HG02798 (cell line): ENCODE data around the gene FOXP1.

Experiments used
- ATAC-seq: cut with Tn5 transposase; IDR thresholded peaks from one replicate; pipeline ENCODE4 v1.9.1; 2021; ENCODE audit warnings: mild to moderate bottlenecking; ENCODE audit not compliant: unreplicated experiment, poor library complexity

Gene FOXP1

GRCh38 chr3:71172951-71173350, 410.6 kb downstream of the FOXP1 start:
- ATAC-seq, result no peak

GRCh38 chr3:71172189-71172588, 411.3 kb downstream of the FOXP1 start:
- no peak for ATAC-seq

GRCh38 chr3:71171247-71171646, 412.3 kb downstream of the FOXP1 start:
- ATAC-seq, result no peak

- ATAC-seq, result no peak
Measured at GRCh38 chr3:71168880-71169411, 414.6 kb downstream of the FOXP1 start.

GRCh38 chr3:71168121-71168721, 415.3 kb downstream of the FOXP1 start:
- no peak for ATAC-seq

- no peak for ATAC-seq
Measured at GRCh38 chr3:71166339-71167240, 416.9 kb downstream of the FOXP1 start.

GRCh38 chr3:71164881-71165280, 418.6 kb downstream of the FOXP1 start:
- ATAC-seq, result no peak

GRCh38 chr3:71163198-71163918, 420.2 kb downstream of the FOXP1 start:
- ATAC-seq, result no peak

GRCh38 chr3:71162221-71162620, 421.3 kb downstream of the FOXP1 start:
- no peak for ATAC-seq

- no peak for ATAC-seq
Measured at GRCh38 chr3:71160785-71161546, 422.6 kb downstream of the FOXP1 start.

- no peak for ATAC-seq
Measured at GRCh38 chr3:71156062-71156665, 427.4 kb downstream of the FOXP1 start.

GRCh38 chr3:71154846-71155245, 428.7 kb downstream of the FOXP1 start:
- no peak for ATAC-seq

- ATAC-seq, result no peak
Measured at GRCh38 chr3:71153713-71154112, 429.8 kb downstream of the FOXP1 start.

- no peak for ATAC-seq
Measured at GRCh38 chr3:71152892-71153265, 430.6 kb downstream of the FOXP1 start.

- no peak for ATAC-seq
Measured at GRCh38 chr3:71152039-71152891, 431.3 kb downstream of the FOXP1 start.

- ATAC-seq, result no peak
Measured at GRCh38 chr3:71149959-71150954, 433.3 kb downstream of the FOXP1 start.

GRCh38 chr3:71148455-71149060, 435.0 kb downstream of the FOXP1 start:
- no peak for ATAC-seq
